ENCODE measurements around the gene PAM.

GRCh38 chr5:102799017-102799416, 43.9 kb downstream of the PAM start:
- no peak for TF ChIP-seq GATA2 (IDR thresholded peaks at IDR 0.05; ENCODE audit: low read depth, low read length)
- no peak for TF ChIP-seq GATA3 (IDR thresholded peaks at IDR 0.05; ENCODE audit: low read depth, low read length)
